ENCODE results near the gene HSD11B2.

HSD11B2 gene

GRCh38 chr16:67386861-67387455, 44.0 kb upstream of the HSD11B2 start:
- Histone ChIP-seq H3K4me2 (ENCODE audit: insufficient read depth, low read length) (no peak overlapping the region), H3K79me2 (ENCODE audit: insufficient read depth, low read length) (no peaks in the 10 kb centered on the region)

GRCh38 chr16:67387479-67388079, 43.3 kb upstream of the HSD11B2 start:
- DNase-seq (no peak), ATAC-seq (ENCODE audit: insufficient read depth, low read depth) (no peak)
- Histone ChIP-seq H3K27ac (ENCODE audit: low read length) (no peak overlapping the region), H3K4me3 (ENCODE audit: low read depth in 1 of 2, low read length in 2 of 2) (no peak overlapping the region), H3K79me2 (ENCODE audit: insufficient read depth, low read length) (no peaks in the 10 kb centered on the region), H3K27me3 (ENCODE audit: insufficient read depth, low read length, poor library complexity) (no peaks in the 10 kb centered on the region), H4K20me1 (ENCODE audit: insufficient read depth, low read length) (no peaks in the 10 kb centered on the region), H3K4me1 (ENCODE audit: insufficient read depth, low read length) (no peaks in the 10 kb centered on the region), H3K4me2 (ENCODE audit: insufficient read depth, low read length) (no peak overlapping the region), H3K36me3 (ENCODE audit: insufficient read depth, low read length) (no peaks in the 10 kb centered on the region), H3K9me3 (ENCODE audit: insufficient read depth, low read length, severe bottlenecking) (no peaks in the 10 kb centered on the region), H2AFZ (ENCODE audit: low read depth, low read length) (no peak overlapping the region), H3K9ac (ENCODE audit: low read depth, low read length) (no peak overlapping the region)
- TF ChIP-seq CTCF (IDR thresholded peaks at IDR 0.05; ENCODE audit: borderline replicate concordance, extremely low read depth, low read length, poor library complexity, severe bottlenecking) (no peak), EZH2 (IDR thresholded peaks at IDR 0.05; ENCODE audit: borderline replicate concordance, low read depth, low read length, severe bottlenecking) (no peak)

More at GRCh38 chr16:67386861-67387455, 44.0 kb upstream of the HSD11B2 start:
- Histone ChIP-seq H3K9ac (ENCODE audit: low read depth, low read length) (no peak overlapping the region), H3K27ac (ENCODE audit: low read length) (no peak overlapping the region), H3K9me3 (ENCODE audit: insufficient read depth, low read length, severe bottlenecking) (no peaks in the 10 kb centered on the region), H3K4me1 (ENCODE audit: insufficient read depth, low read length) (no peaks in the 10 kb centered on the region), H4K20me1 (ENCODE audit: insufficient read depth, low read length) (no peaks in the 10 kb centered on the region), H2AFZ (ENCODE audit: low read depth, low read length) (no peak overlapping the region), H3K36me3 (ENCODE audit: insufficient read depth, low read length) (no peaks in the 10 kb centered on the region), H3K27me3 (ENCODE audit: insufficient read depth, low read length, poor library complexity) (no peaks in the 10 kb centered on the region), H3K4me3 (ENCODE audit: low read depth in 1 of 2, low read length in 2 of 2) (no peak overlapping the region)
- no peak for TF ChIP-seq EZH2 (IDR thresholded peaks at IDR 0.05; ENCODE audit: borderline replicate concordance, low read depth, low read length, severe bottlenecking)
- TF ChIP-seq CTCF (IDR thresholded peaks at IDR 0.05; ENCODE audit: borderline replicate concordance, extremely low read depth, low read length, poor library complexity, severe bottlenecking) = no peak
- no peak for ATAC-seq (ENCODE audit: insufficient read depth, low read depth)
- DNase-seq = no peak

DNA sequence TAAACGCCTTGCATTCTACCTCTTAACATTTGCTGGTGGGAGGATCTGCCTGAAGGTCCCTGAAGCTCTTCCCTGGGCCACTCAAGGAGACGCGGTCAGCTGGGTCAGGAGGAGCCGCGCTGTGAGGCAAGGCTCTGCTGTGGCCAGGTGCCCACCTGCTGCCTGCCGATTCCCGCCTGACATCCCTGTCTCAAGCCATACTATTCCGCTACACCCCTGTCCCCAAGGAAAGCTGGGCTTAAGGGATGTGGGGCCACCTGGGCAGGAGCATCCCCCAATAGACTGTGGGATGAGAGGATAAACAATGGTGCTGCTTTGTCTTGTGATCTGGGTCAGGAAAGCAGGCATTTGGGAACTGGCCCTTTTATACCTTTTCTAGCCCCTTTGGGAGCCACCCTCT, 42.7 kb upstream of the HSD11B2 start:
- no peak overlapping the region for H2AFZ ChIP-seq (ENCODE audit: low read depth, low read length)
- no peak for ATAC-seq (ENCODE audit: insufficient read depth, low read depth)
- no peaks in the 10 kb centered on the region for H3K4me1 ChIP-seq (ENCODE audit: insufficient read depth, low read length)
- no peaks in the 10 kb centered on the region for H3K27me3 ChIP-seq (ENCODE audit: insufficient read depth, low read length, poor library complexity)
- H3K4me2 ChIP-seq (ENCODE audit: insufficient read depth, low read length) = no peak overlapping the region
- no peaks in the 10 kb centered on the region for H3K79me2 ChIP-seq (ENCODE audit: insufficient read depth, low read length)
- no peak overlapping the region for H3K27ac ChIP-seq (ENCODE audit: low read length)
- DNase-seq = no peak
- H3K4me3 ChIP-seq (ENCODE audit: low read depth in 1 of 2, low read length in 2 of 2) = no peak overlapping the region
- no peaks in the 10 kb centered on the region for H3K36me3 ChIP-seq (ENCODE audit: insufficient read depth, low read length)
- no peaks in the 10 kb centered on the region for H4K20me1 ChIP-seq (ENCODE audit: insufficient read depth, low read length)
- H3K9me3 ChIP-seq (ENCODE audit: insufficient read depth, low read length, severe bottlenecking) = no peaks in the 10 kb centered on the region
- TF ChIP-seq EZH2 (IDR thresholded peaks at IDR 0.05; ENCODE audit: borderline replicate concordance, low read depth, low read length, severe bottlenecking) (no peak), CTCF (IDR thresholded peaks at IDR 0.05; ENCODE audit: borderline replicate concordance, extremely low read depth, low read length, poor library complexity, severe bottlenecking) (no peak)
- H3K9ac ChIP-seq (ENCODE audit: low read depth, low read length) = no peak overlapping the region

Measured in DND-41 (cell line).